Measurements from ENCODE around the gene HIVEP1.
"Not testable (repeated sequence)": the region's sequence is repeated elsewhere in the genome, so short reads cannot be mapped to it uniquely, and the experiment has no call there.

HIVEP1 gene

DNA sequence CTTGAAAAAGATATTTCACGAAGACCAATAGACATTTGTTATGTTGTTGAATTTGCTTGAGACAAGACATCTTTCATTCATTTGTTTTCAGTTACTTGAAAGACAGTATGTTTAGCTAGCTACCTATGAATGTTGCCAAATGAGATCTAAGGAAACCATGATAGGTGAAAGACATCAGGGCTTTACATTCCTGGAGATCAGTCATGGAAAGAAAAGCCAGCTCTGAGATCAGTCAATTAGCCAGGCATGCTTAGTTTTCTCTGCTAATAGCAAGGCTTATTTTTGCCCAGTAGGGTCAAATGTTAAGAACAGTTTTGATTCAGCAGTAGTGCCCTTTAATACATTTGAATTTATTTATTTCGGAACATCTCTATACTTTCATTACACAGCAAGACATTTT lies 161.5 kb downstream of the HIVEP1 start:
- no peak for DNase-seq (ENCODE audit: low read depth in 1 of 2, low spot score in 1 of 2)
- no peak for TF ChIP-seq JUND (IDR thresholded peaks at IDR 0.05; ENCODE audit: low read depth)
- in situ Hi-C loops (cut with HindIII; ENCODE audit: low pct_unique_long_range_greater_than_20kb, low sequenced_read_pairs) = no loop called here

DNA sequence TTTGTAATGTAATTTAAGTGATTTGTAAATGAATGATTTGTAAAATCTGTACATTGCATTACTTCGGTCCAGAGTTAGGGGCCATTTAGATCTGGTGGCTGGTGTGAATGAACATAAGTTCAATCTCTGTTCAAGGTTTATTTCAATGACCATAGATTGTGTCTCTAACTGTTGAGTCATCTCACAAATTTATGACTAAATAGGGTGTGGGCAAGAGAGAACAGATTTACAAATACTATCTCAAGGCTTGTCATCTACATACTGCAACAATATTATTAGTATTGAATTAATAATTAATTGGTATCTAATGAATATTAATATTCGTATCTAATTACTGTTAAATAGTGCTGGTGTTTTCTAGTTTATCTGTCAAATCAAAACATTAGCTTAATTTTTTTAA lies 162.8 kb downstream of the HIVEP1 start:
- TF ChIP-seq JUND (IDR thresholded peaks at IDR 0.05; ENCODE audit: low read depth) = no peak
- in situ Hi-C loops (cut with HindIII; ENCODE audit: low pct_unique_long_range_greater_than_20kb, low sequenced_read_pairs) = no loop called here
- no peak for DNase-seq (ENCODE audit: low read depth in 1 of 2, low spot score in 1 of 2)

GRCh38 chr6:12175626-12176025 lies 163.5 kb downstream of the HIVEP1 start:
- no peak for DNase-seq (ENCODE audit: low read depth in 1 of 2, low spot score in 1 of 2)
- in situ Hi-C loops (cut with HindIII; ENCODE audit: low pct_unique_long_range_greater_than_20kb, low sequenced_read_pairs) = no loop called here
- no peak for TF ChIP-seq JUND (IDR thresholded peaks at IDR 0.05; ENCODE audit: low read depth)

DNA sequence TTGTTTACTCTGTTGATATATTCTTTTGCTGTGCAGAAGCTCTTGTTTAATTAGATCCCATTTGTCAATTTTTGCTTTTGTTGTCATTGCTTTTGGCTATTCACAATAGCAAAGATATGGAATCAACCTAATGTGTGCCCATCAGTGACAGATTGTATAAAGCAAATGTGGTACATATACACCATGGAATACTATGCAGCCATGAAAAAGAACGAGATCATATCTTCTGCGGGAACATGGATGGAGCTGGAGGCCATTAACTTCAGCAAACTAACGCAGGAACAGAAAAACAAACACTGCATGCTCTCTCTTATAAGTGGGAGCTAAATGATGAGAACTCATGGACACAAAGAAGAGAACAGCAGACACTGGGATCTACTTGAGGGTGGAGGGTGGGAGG lies 164.7 kb downstream of the HIVEP1 start:
- DNase-seq (ENCODE audit: low read depth in 1 of 2, low spot score in 1 of 2); in situ Hi-C loops (cut with HindIII; ENCODE audit: low pct_unique_long_range_greater_than_20kb, low sequenced_read_pairs): not testable (repeated sequence)

- no peak for TF ChIP-seq JUND (IDR thresholded peaks at IDR 0.05; ENCODE audit: low read depth)
- no peak for DNase-seq (ENCODE audit: low read depth in 1 of 2, low spot score in 1 of 2)
- in situ Hi-C loops (cut with HindIII; ENCODE audit: low pct_unique_long_range_greater_than_20kb, low sequenced_read_pairs) = no loop called here
Observed at GRCh38 chr6:12178521-12178920, 166.4 kb downstream of the HIVEP1 start.

- in situ Hi-C loops (cut with HindIII; ENCODE audit: low pct_unique_long_range_greater_than_20kb, low sequenced_read_pairs) = no loop called here
- TF ChIP-seq JUND (IDR thresholded peaks at IDR 0.05; ENCODE audit: low read depth) = no peak
- no peak for DNase-seq (ENCODE audit: low read depth in 1 of 2, low spot score in 1 of 2)
Observed at GRCh38 chr6:12181481-12181880, 169.4 kb downstream of the HIVEP1 start.

DNA sequence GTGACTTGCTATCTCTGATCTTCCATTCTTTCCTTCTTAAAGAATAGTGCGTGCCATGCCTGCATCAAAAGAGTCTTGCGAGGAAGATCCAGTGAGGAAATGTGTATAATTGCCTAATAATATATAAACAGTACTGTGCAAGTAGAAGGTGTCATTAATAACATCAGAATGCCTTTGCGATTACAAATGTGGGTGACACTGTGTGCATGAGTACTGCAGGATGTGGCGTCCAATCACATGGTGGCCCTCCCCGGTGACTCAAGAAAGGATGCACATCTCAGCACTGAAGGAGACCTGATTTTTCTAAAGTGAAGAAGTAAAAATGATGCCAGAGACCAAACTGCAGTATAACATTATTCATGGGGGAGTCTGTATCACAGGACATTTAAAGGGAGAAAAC lies 170.6 kb downstream of the HIVEP1 start:
- DNase-seq (ENCODE audit: low read depth in 1 of 2, low spot score in 1 of 2) = no peak
- in situ Hi-C loops (cut with HindIII; ENCODE audit: low pct_unique_long_range_greater_than_20kb, low sequenced_read_pairs) = no loop called here
- TF ChIP-seq JUND (IDR thresholded peaks at IDR 0.05; ENCODE audit: low read depth) = no peak

DNA sequence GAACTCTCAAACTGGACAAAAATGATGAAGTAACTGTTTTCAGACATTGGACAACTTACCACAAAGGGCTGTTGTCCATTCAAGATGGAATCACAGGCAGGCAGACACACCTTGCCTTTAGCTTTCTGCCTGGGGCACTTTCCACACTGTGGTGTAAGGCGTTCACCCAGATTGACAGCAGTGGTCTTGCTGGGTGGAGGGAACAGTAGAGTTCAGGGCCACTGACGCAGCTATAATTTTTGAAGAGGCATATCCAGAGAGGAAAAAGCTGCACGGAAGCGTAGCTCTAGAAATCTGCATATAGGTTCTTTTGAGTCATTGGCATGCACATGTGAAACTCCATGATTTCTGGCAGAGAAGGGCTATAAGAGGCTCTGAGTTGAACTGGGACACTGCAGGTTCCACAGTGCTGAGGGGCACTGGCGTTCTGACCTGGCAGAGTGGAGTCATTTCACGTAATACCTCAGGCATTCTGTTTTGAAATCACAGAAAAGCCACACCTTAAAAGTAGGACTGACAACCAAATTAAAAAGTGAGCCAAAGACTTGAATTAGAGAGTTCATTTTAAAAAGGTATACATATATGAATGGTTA lies 173.1 kb downstream of the HIVEP1 start:
- TF ChIP-seq JUND (IDR thresholded peaks at IDR 0.05; ENCODE audit: low read depth) = no peak
- in situ Hi-C loops (cut with HindIII; ENCODE audit: low pct_unique_long_range_greater_than_20kb, low sequenced_read_pairs) = no loop called here
- no peak for DNase-seq (ENCODE audit: low read depth in 1 of 2, low spot score in 1 of 2)

- in situ Hi-C loops (cut with HindIII; ENCODE audit: low pct_unique_long_range_greater_than_20kb, low sequenced_read_pairs) = no loop called here
- no peak for DNase-seq (ENCODE audit: low read depth in 1 of 2, low spot score in 1 of 2)
- TF ChIP-seq JUND (IDR thresholded peaks at IDR 0.05; ENCODE audit: low read depth) = no peak
Observed at GRCh38 chr6:12186528-12186927, 174.4 kb downstream of the HIVEP1 start.

GRCh38 chr6:12189150-12189549 lies 177.0 kb downstream of the HIVEP1 start:
- no peak for TF ChIP-seq JUND (IDR thresholded peaks at IDR 0.05; ENCODE audit: low read depth)
- DNase-seq (ENCODE audit: low read depth in 1 of 2, low spot score in 1 of 2) = no peak
- in situ Hi-C loops (cut with HindIII; ENCODE audit: low pct_unique_long_range_greater_than_20kb, low sequenced_read_pairs) = no loop called here

DNA sequence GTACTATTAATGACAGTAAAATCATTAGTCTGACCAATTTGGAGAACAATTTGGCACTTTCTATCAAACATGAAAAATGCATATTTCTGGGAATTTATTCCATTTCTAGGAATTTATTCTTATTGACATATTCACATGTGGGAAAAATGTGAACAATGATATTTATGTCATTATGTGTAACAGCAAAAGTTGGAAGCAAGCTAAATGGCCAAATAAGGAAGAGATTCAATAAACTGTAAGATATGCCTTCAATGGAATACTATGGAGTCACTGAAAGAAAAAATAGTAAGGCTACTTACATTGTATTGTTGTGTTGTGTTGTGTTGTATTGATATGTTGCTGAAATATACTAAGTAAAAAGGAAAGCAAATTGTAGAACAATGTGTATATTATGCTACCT lies 177.5 kb downstream of the HIVEP1 start:
- in situ Hi-C loops (cut with HindIII; ENCODE audit: low pct_unique_long_range_greater_than_20kb, low sequenced_read_pairs) = no loop called here
- no peak for TF ChIP-seq JUND (IDR thresholded peaks at IDR 0.05; ENCODE audit: low read depth)
- DNase-seq (ENCODE audit: low read depth in 1 of 2, low spot score in 1 of 2) = no peak

DNA sequence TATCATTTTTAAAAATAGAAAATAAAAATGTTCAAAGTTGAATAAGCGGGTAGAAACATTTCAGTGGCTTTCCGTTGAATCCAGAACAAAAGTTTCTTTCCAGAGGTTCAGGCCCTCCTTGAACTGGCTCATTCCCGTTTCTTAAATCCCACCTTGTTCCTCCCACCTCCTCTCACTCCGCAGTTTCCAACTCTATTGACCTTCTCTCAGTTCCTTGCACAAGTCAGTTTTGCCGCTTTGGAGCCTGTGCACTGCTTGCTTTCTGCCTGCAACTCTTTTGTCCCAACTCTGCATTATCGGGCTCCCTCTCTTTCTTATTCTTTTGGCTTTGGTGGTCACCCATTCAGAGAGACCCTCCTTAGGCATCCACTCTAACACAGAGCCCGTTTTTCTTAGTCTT lies 178.1 kb downstream of the HIVEP1 start:
- in situ Hi-C loops (cut with HindIII; ENCODE audit: low pct_unique_long_range_greater_than_20kb, low sequenced_read_pairs) = no loop called here
- TF ChIP-seq JUND (IDR thresholded peaks at IDR 0.05; ENCODE audit: low read depth) = no peak
- DNase-seq (ENCODE audit: low read depth in 1 of 2, low spot score in 1 of 2) = no peak

- TF ChIP-seq JUND (IDR thresholded peaks at IDR 0.05; ENCODE audit: low read depth) = no peak
- in situ Hi-C loops (cut with HindIII; ENCODE audit: low pct_unique_long_range_greater_than_20kb, low sequenced_read_pairs) = no loop called here
- no peak for DNase-seq (ENCODE audit: low read depth in 1 of 2, low spot score in 1 of 2)
Observed at GRCh38 chr6:12196326-12196936, 184.3 kb downstream of the HIVEP1 start.

GRCh38 chr6:12198851-12199250 lies 186.7 kb downstream of the HIVEP1 start:
- in situ Hi-C loops (cut with HindIII; ENCODE audit: low pct_unique_long_range_greater_than_20kb, low sequenced_read_pairs) = no loop called here
- no peak for TF ChIP-seq JUND (IDR thresholded peaks at IDR 0.05; ENCODE audit: low read depth)
- no peak for DNase-seq (ENCODE audit: low read depth in 1 of 2, low spot score in 1 of 2)
